Measurements from ENCODE around the gene RDH16.

RDH16 gene

DNA sequence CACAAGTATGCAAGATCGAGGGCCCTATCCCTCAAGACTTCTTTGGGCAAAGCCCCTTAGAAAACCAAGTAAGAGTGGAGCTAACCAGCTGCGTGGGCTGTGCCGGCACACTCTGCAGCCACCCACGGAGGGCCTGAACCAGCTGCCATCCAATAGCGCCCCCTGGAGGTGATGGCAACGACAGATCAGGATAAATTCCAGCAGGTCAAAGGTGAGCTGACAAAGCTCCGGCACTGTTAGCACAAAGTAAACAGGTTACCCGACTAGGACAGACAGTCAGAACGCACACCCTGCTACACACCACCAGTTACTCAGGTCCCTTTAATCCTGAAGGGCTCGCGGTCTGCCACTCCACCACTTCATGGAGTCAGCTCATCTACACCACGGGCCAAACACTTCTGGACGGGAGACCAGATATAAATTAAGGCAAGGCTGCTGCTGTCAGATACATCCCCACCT lies 44.1 kb upstream of the RDH16 start:
- TF ChIP-seq, protein P1, sequence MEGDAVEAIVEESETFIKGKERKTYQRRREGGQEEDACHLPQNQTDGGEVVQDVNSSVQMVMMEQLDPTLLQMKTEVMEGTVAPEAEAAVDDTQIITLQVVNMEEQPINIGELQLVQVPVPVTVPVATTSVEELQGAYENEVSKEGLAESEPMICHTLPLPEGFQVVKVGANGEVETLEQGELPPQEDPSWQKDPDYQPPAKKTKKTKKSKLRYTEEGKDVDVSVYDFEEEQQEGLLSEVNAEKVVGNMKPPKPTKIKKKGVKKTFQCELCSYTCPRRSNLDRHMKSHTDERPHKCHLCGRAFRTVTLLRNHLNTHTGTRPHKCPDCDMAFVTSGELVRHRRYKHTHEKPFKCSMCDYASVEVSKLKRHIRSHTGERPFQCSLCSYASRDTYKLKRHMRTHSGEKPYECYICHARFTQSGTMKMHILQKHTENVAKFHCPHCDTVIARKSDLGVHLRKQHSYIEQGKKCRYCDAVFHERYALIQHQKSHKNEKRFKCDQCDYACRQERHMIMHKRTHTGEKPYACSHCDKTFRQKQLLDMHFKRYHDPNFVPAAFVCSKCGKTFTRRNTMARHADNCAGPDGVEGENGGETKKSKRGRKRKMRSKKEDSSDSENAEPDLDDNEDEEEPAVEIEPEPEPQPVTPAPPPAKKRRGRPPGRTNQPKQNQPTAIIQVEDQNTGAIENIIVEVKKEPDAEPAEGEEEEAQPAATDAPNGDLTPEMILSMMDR (IDR thresholded peaks at IDR 0.05; ENCODE audit: low read depth, low read length) = peak; percentile 85
- Histone ChIP-seq H3K9me3 (no peaks in the 10 kb centered on the region), H3K27me3 (no peaks in the 10 kb centered on the region), H3K4me3 (ENCODE audit: low read depth, low read length) (no peak overlapping the region), H3K4me1 (no peaks in the 10 kb centered on the region), H3K36me3 (peaks cover 45% of the 10 kb centered on the region)
- DNase-seq = peak; percentile 75

DNA sequence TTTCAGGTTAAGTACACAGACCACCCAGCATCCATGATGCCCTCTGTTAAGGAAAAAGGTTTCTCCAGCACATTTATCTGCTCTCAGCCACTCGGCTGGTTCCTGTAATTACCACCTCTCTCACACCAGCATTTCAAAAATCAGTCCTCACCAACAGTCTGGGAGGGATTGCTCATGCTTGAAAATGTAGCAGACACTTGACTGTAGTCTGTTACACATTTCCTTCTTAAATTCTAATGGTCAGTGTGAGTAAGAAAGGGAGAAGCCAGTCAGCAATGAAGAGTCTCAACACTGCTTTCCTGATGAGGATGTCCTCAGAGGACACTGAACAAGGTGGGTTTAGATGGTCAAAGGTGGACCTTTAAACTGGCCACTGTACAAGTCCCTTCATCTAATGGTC lies 43.0 kb upstream of the RDH16 start:
- no peak for DNase-seq
- H3K36me3 ChIP-seq = peaks cover 45% of the 10 kb centered on the region

DNA sequence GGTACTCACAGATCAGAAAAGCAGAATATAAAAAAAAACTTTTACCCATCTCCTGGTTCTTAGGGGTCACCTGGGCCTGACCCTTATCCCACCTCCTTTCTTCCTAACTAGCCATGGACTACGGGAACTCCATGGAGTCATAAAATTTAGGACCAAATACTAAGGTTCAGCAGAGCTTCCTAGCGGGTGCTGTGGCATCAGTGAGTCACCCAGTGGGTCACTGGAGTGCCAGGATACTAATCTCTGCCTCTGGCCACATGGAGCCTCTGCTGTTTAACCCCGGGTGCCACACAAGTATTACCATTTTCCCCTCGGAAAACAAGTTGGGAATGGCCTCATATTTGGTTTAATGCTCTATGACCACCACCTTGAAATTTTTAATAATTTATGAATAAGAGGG lies 42.0 kb upstream of the RDH16 start:
- H3K9me3 ChIP-seq = no peaks in the 10 kb centered on the region
- TF ChIP-seq, protein P1 (IDR thresholded peaks at IDR 0.05; ENCODE audit: low read depth, low read length) = no peak
- no peaks in the 10 kb centered on the region for H3K27me3 ChIP-seq
- H3K36me3 ChIP-seq = peaks cover 43% of the 10 kb centered on the region
- DNase-seq = no peak
- H3K4me1 ChIP-seq = no peaks in the 10 kb centered on the region
- no peak overlapping the region for H3K4me3 ChIP-seq (ENCODE audit: low read depth, low read length)

More for the DNA sequence above, 43.0 kb upstream of the RDH16 start:
- no peaks in the 10 kb centered on the region for H3K27me3 ChIP-seq
- no peak overlapping the region for H3K4me3 ChIP-seq (ENCODE audit: low read depth, low read length)
- H3K9me3 ChIP-seq = no peaks in the 10 kb centered on the region
- TF ChIP-seq, protein P1 (IDR thresholded peaks at IDR 0.05; ENCODE audit: low read depth, low read length) = no peak
- H3K4me1 ChIP-seq = no peaks in the 10 kb centered on the region

DNA sequence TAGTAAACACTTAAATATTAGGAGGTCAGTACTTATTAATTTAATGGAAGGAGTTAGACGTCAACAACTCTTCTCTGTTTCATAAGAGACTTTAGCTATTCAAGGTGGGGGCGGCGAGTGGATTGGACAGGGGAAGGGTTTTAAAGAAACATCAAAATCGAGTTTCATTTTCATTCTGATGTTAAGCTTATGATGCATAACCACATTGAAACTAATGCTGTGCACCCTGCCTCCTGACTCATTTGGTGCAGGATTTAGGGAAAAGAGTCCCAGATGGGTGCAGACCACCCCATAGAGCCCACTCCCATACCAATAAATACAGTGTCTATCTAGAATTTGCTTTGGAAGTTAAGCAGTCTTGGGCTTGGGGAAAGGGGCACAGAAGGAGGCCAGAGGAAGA lies 41.6 kb upstream of the RDH16 start:
- no peaks in the 10 kb centered on the region for H3K9me3 ChIP-seq
- no peak for DNase-seq
- no peak overlapping the region for H3K4me3 ChIP-seq (ENCODE audit: low read depth, low read length)
- H3K4me1 ChIP-seq = no peaks in the 10 kb centered on the region
- no peaks in the 10 kb centered on the region for H3K27me3 ChIP-seq
- TF ChIP-seq, protein P1 (IDR thresholded peaks at IDR 0.05; ENCODE audit: low read depth, low read length) = no peak
- H3K36me3 ChIP-seq = peaks cover 38% of the 10 kb centered on the region

DNA sequence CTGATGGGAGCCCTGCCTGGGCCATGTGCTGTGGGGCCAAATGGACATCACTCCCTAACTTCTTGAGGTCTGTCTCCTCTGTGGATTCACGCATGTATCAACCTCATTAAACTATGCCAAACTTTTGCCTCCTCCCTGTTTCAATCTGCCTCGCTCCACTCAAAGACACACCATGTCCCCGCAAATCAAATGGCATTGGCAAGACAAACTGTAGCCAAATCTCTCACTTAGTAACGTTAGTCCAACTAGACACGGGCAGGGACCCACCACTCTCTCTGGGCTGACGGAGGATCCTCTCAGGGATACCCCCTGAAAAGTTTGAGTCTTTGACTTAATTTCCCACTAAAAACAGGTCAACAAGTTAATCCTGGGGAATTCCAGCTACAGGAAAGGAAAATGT lies 40.9 kb upstream of the RDH16 start:
- TF ChIP-seq, protein P1 (IDR thresholded peaks at IDR 0.05; ENCODE audit: low read depth, low read length) = no peak
- no peak for DNase-seq
- H3K36me3 ChIP-seq = peaks cover 32% of the 10 kb centered on the region
- H3K9me3 ChIP-seq = no peaks in the 10 kb centered on the region
- no peak overlapping the region for H3K4me3 ChIP-seq (ENCODE audit: low read depth, low read length)
- no peaks in the 10 kb centered on the region for H3K4me1 ChIP-seq
- no peaks in the 10 kb centered on the region for H3K27me3 ChIP-seq

DNA sequence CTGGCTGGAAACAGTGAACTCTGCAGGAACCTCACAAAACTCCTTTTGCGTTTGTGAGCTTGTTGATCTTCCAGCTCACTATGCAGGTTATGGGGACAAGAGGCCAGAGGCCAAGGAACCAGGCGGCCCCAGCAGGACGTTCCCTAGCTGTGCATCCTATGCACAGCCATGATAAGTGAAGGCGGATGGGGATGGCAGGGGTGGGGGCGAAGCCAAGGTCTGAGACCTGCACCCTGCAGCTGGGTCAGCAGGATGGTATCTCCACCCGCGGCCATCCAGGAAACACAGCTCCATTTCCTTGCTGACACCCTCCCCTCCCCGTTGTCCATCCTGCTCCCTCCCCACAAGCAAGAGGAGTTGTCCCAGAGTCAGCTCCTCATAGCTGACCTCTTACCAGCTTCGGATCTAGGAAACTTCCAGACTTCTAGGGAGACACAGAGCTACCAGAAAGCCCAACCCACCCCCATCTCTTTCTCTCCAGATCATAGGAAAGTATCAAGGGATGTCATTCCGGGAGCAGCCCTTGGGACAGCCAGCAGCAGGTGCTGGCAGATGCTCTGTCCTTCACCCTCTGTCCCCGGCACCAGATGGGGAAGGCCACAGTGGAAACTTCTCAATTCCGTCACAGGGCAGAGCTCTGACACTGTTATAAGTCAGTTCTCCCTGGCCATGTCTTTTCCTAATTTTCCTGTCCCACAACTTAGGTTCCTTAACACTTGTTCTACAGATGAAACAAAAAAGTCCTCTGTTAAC lies 39.6 kb upstream of the RDH16 start:
- TF ChIP-seq, protein P1 (IDR thresholded peaks at IDR 0.05; ENCODE audit: low read depth, low read length) = no peak
- DNase-seq = no peak
- H3K4me3 ChIP-seq (ENCODE audit: low read depth, low read length) = no peak overlapping the region
- H3K36me3 ChIP-seq = peaks cover 20% of the 10 kb centered on the region
- H3K27me3 ChIP-seq = no peaks in the 10 kb centered on the region
- no peaks in the 10 kb centered on the region for H3K4me1 ChIP-seq
- H3K9me3 ChIP-seq = no peaks in the 10 kb centered on the region

All from BE2C (cell line).